ENCODE measurements around the gene JMJD1C.

JMJD1C gene

GRCh38 chr10:63267414-63268148, 198.2 kb downstream of the JMJD1C start:
- Histone ChIP-seq H3K4me3 (ENCODE audit: severe bottlenecking) (peak overlapping the region; percentile 41), H3K4me1 (ENCODE audit: insufficient read depth, poor library complexity, severe bottlenecking) (peaks cover 35% of the 10 kb centered on the region), H3K36me3 (ENCODE audit: low read depth) (peaks cover 23% of the 10 kb centered on the region), H3K27ac (ENCODE audit: poor library complexity, severe bottlenecking) (peak overlapping the region; percentile 90), H3K9me3 (ENCODE audit: severe bottlenecking) (no peaks in the 10 kb centered on the region), H3K27me3 (ENCODE audit: insufficient read depth, poor library complexity, severe bottlenecking) (no peaks in the 10 kb centered on the region)
- ATAC-seq (ENCODE audit: low read depth) (peak; percentile 63), DNase-seq (ENCODE audit: low spot score) (no peak)
- TF ChIP-seq CTCF (IDR thresholded peaks at IDR 0.05; ENCODE audit: poor library complexity, severe bottlenecking): no peak

- Histone ChIP-seq H3K4me3 (ENCODE audit: severe bottlenecking) (peak overlapping the region; percentile 41), H3K9me3 (ENCODE audit: severe bottlenecking) (no peaks in the 10 kb centered on the region), H3K4me1 (ENCODE audit: insufficient read depth, poor library complexity, severe bottlenecking) (peaks cover 39% of the 10 kb centered on the region), H3K27me3 (ENCODE audit: insufficient read depth, poor library complexity, severe bottlenecking) (no peaks in the 10 kb centered on the region), H3K27ac (ENCODE audit: poor library complexity, severe bottlenecking) (peak overlapping the region; percentile 90), H3K36me3 (ENCODE audit: low read depth) (peaks cover 32% of the 10 kb centered on the region)
- DNase-seq (ENCODE audit: low spot score): no peak
- ATAC-seq (ENCODE audit: low read depth): no peak
- no peak for TF ChIP-seq CTCF (IDR thresholded peaks at IDR 0.05; ENCODE audit: poor library complexity, severe bottlenecking)
Measured at GRCh38 chr10:63266391-63267316, 199.1 kb downstream of the JMJD1C start.

GRCh38 chr10:63265683-63266235, 200.0 kb downstream of the JMJD1C start:
- Histone ChIP-seq H3K27me3 (ENCODE audit: insufficient read depth, poor library complexity, severe bottlenecking) (no peaks in the 10 kb centered on the region), H3K4me3 (ENCODE audit: severe bottlenecking) (peak overlapping the region; percentile 41), H3K27ac (ENCODE audit: poor library complexity, severe bottlenecking) (peak overlapping the region; percentile 90), H3K9me3 (ENCODE audit: severe bottlenecking) (no peaks in the 10 kb centered on the region), H3K36me3 (ENCODE audit: low read depth) (peaks cover 41% of the 10 kb centered on the region), H3K4me1 (ENCODE audit: insufficient read depth, poor library complexity, severe bottlenecking) (peaks cover 37% of the 10 kb centered on the region)
- ATAC-seq (ENCODE audit: low read depth): no peak
- no peak for DNase-seq (ENCODE audit: low spot score)
- no peak for TF ChIP-seq CTCF (IDR thresholded peaks at IDR 0.05; ENCODE audit: poor library complexity, severe bottlenecking)

GRCh38 chr10:63265222-63265617, 200.6 kb downstream of the JMJD1C start:
- H3K9me3 ChIP-seq (ENCODE audit: severe bottlenecking): no peaks in the 10 kb centered on the region
- no peak for TF ChIP-seq CTCF (IDR thresholded peaks at IDR 0.05; ENCODE audit: poor library complexity, severe bottlenecking)
- no peak for DNase-seq (ENCODE audit: low spot score)
- peak overlapping the region; percentile 90 for H3K27ac ChIP-seq (ENCODE audit: poor library complexity, severe bottlenecking)
- ATAC-seq (ENCODE audit: low read depth): peak; percentile 25; the same call in 1 of the 3 replicates
- peaks cover 46% of the 10 kb centered on the region for H3K36me3 ChIP-seq (ENCODE audit: low read depth)
- H3K27me3 ChIP-seq (ENCODE audit: insufficient read depth, poor library complexity, severe bottlenecking): no peaks in the 10 kb centered on the region
- peak overlapping the region; percentile 41 for H3K4me3 ChIP-seq (ENCODE audit: severe bottlenecking)
- H3K4me1 ChIP-seq (ENCODE audit: insufficient read depth, poor library complexity, severe bottlenecking): peaks cover 35% of the 10 kb centered on the region

Measured in RWPE2 (cell line).